IPS-18a (cell line): ENCODE data around the gene CEP57L1.
"Not testable (repeated sequence)": the region's sequence is repeated elsewhere in the genome, so short reads cannot be mapped to it uniquely, and the experiment has no call there.

Experiments
- H3K27ac ChIP-seq: one replicate; pipeline ENCODE4 v1.5.1; 2013; ENCODE audit warnings: low read length
- H3K27me3 ChIP-seq: one replicate; pipeline ENCODE4 v1.6.1; 2013; ENCODE audit warnings: mild to moderate bottlenecking, low read length; ENCODE audit not compliant: control insufficient read depth, insufficient read depth
- H3K36me3 ChIP-seq: one replicate; pipeline ENCODE4 v1.6.1; 2013; ENCODE audit warnings: low read depth, low read length; ENCODE audit not compliant: control insufficient read depth
- H3K4me1 ChIP-seq: one replicate; pipeline ENCODE4 v1.6.1; 2013; ENCODE audit warnings: low read depth, low read length; ENCODE audit not compliant: control insufficient read depth
- H3K4me3 ChIP-seq: one replicate; pipeline ENCODE4 v1.5.1; 2013; ENCODE audit warnings: low read length
- H3K9ac ChIP-seq: one replicate; pipeline ENCODE4 v1.6.1; 2013; ENCODE audit warnings: mild to moderate bottlenecking, low read length, moderate library complexity
- H3K9me3 ChIP-seq: one replicate; pipeline ENCODE4 v1.6.1; 2013; ENCODE audit warnings: low read depth, low read length; ENCODE audit not compliant: control insufficient read depth

The CEP57L1 gene

DNA sequence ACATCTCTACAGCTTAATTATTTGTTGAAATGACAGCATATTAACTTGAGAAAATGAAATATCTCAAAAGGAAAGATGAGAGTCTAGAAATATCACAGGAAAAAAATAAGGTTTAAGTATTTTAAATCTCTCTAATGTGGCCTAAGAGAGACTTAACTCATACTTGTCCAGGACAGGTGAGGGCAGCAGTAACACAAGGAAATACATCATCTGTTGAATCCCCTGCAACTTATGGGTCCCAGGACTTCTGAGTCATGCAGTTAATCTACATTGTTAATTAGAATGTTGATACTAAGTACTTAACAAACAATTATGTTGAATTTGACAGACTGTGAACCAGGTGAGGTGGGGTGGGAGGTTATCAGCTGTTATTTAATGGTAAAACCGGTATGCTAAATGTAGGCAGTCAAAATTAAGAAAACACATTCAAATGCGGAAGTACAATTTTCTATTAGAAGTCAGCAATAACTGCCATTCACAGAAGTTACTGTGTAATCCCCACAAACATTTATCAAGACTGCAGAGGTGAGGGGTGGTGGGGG is 87.9 kb downstream of the CEP57L1 start:
- Histone ChIP-seq H3K27ac (no peak overlapping the region), H3K36me3 (no peaks in the 10 kb centered on the region), H3K9ac (no peak overlapping the region), H3K4me1 (peaks cover 7% of the 10 kb centered on the region), H3K4me3 (no peak overlapping the region), H3K9me3 (no peaks in the 10 kb centered on the region), H3K27me3 (no peaks in the 10 kb centered on the region)

DNA sequence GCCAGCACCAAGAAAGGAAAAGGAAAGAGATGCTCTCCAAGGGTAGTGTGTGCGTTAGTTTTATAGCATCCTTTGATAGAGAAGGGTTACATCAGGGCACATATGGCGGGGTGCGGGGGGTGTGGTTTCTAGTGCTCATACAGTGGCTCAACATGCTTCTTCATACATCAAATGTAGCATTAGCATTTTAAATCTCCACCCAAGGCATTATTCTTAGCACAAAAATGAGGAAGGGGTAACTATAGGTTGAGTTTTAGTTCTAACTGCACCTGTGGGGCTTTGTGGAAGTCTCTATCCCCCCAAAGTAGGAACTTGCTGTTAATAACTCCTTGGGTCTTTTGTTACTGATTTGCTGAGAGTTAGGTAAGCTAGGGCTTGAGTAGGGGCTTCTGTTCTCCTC is 89.3 kb downstream of the CEP57L1 start:
- Histone ChIP-seq H3K4me1 (peaks cover 7% of the 10 kb centered on the region), H3K36me3 (no peaks in the 10 kb centered on the region), H3K9me3 (no peaks in the 10 kb centered on the region), H3K4me3 (no peak overlapping the region), H3K27me3 (no peaks in the 10 kb centered on the region), H3K9ac (no peak overlapping the region), H3K27ac (no peak overlapping the region)

DNA sequence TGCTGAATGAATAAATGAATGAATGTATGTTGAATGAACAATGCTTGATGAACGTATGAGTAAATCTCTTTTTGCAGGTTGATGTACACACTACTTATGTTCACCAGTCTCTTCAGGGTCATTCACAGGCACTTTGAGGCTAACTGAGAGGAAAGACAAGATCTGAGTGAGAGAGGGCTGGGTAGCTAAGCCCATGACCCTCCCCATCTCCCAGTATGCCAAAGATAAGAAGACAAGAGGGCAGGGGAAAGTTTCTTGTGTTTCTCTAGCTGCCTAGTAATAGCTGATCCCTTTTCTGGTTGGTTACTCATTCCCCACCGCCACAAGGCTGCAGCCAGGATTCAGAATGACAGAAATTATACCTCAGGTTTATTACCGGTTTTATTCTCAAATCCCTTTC is 90.7 kb downstream of the CEP57L1 start:
- H3K9ac ChIP-seq, result no peak overlapping the region

DNA sequence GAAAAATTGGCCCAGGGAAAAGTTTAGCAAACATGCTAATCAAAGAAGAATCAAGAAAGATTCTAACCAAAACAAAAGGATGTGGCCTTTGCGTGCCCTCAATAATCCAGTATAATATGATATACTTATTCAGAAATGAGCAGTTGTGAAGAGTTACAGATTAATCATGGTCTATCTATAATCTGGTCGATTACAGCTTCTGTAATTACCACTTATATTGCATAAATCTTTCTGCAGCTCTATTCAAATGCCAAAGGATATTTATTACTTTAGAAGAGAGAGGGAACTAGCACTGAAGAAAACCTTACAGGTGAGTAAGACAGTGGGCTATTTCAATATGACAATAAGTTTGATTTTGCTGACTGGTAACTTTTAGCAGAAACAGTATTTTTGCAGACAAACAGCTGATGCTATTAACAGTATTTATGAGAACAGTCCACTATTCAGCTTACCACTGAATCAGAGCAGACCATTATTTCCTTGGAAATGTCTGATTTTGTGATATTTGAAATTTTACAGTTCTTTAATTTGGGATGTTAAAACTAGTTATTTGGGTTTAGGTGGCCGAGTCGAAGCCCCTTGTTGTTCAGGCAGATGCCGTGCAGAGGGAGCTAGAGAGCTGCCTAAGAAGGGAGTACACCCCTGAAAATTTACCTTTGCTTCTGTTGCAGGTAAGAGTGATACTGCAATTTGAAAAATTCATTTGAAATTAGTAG is 92.2 kb downstream of the CEP57L1 start:
- H3K36me3 ChIP-seq, result no peaks in the 10 kb centered on the region
- no peak overlapping the region for H3K9ac ChIP-seq

More for the DNA sequence above, 90.7 kb downstream of the CEP57L1 start:
- no peaks in the 10 kb centered on the region for H3K36me3 ChIP-seq
- H3K27ac ChIP-seq, result no peak overlapping the region
- peaks cover under 1% of the 10 kb centered on the region for H3K9me3 ChIP-seq
- no peak overlapping the region for H3K4me3 ChIP-seq
- H3K4me1 ChIP-seq, result peaks cover 7% of the 10 kb centered on the region
- no peaks in the 10 kb centered on the region for H3K27me3 ChIP-seq

DNA sequence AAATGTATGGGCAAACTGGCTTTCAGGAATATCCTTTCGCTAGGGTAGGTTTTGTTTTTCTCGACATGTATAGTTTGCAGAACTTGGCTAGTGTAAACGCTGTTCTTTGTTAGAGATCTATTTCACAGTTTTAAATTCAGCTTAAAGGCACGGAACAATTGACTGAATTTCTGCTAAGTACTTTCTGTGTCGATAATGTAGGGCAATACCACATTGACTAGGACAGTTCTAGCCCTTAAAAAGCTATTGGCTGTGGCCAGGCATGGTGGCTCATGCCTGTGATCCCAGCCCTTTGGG is 92.8 kb downstream of the CEP57L1 start:
- Histone ChIP-seq H3K27me3 (no peaks in the 10 kb centered on the region), H3K36me3 (no peaks in the 10 kb centered on the region), H3K27ac (no peak overlapping the region), H3K4me3 (no peak overlapping the region), H3K9me3 (peaks cover 6% of the 10 kb centered on the region), H3K9ac (no peak overlapping the region), H3K4me1 (peaks cover 7% of the 10 kb centered on the region)

More for the DNA sequence above, 92.2 kb downstream of the CEP57L1 start:
- H3K27ac ChIP-seq, result no peak overlapping the region
- peaks cover 7% of the 10 kb centered on the region for H3K4me1 ChIP-seq
- H3K4me3 ChIP-seq, result no peak overlapping the region
- H3K9me3 ChIP-seq, result peaks cover 6% of the 10 kb centered on the region
- H3K27me3 ChIP-seq, result no peaks in the 10 kb centered on the region

DNA sequence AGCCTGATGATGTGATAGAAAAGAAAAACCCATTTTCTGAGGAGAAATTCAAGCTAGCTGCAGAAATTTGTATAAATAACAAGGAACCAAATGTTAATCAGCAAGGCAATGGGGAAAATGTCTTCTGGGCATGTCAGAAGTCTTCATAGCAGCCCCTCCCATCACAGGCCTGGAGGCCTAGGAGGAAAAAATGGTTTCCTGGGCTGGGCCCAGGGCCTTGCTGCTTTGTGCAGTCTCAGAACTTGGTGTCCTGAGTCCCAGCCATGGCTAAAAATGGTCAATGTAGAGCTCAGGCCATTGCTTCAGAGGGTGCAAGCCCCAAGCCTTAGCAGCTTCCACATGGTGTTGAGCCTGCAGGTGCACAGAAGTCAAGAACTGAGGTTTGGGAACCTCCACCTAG is 96.1 kb downstream of the CEP57L1 start:
- H3K9ac ChIP-seq, H3K27me3 ChIP-seq, H3K36me3 ChIP-seq, H3K9me3 ChIP-seq, H3K4me3 ChIP-seq, H3K4me1 ChIP-seq, H3K27ac ChIP-seq: not testable (repeated sequence)

DNA sequence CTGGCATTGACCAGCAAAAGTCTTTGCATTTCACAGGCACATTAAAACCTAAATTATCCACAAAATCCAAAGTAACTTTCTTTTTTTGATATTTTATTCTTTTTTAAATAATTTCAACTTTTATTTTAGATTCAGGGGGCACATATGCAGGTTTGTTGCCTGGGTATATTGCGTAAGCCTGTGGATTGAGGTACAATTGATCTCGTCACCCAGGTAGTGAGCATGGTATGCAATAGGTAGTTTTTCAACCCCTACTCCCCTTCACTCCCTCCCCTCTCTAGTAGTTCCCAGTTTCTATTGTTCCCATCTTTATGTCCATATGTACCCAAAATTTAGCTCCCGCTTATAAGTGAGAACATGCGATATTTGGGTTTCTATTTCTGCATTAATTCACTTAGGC is 97.6 kb downstream of the CEP57L1 start:
- peaks cover 6% of the 10 kb centered on the region for H3K9me3 ChIP-seq
- no peak overlapping the region for H3K4me3 ChIP-seq
- no peaks in the 10 kb centered on the region for H3K27me3 ChIP-seq
- H3K36me3 ChIP-seq, result no peaks in the 10 kb centered on the region
- no peak overlapping the region for H3K9ac ChIP-seq
- H3K4me1 ChIP-seq, result no peaks in the 10 kb centered on the region
- no peak overlapping the region for H3K27ac ChIP-seq

DNA sequence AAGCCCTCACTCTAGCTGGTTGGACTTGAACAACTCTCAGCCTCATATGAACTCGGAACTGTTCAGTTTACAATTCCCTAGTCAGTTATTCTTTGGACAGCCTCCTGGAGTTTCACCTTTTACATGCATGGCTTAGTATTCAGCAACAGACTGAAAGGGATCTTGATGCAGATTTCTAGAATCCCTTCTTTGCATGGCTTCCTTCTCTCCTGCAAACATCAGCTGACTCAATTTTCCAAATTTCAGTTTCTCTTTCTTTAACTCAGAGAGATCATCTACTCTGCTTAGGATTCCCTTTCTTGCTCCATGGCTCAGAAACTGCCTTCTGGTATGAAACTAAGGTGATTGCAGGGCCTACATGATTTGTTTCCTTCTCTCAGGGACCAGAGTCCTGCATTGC is 99.6 kb downstream of the CEP57L1 start:
- no peak overlapping the region for H3K4me3 ChIP-seq
- no peaks in the 10 kb centered on the region for H3K27me3 ChIP-seq
- H3K4me1 ChIP-seq, result no peaks in the 10 kb centered on the region

DNA sequence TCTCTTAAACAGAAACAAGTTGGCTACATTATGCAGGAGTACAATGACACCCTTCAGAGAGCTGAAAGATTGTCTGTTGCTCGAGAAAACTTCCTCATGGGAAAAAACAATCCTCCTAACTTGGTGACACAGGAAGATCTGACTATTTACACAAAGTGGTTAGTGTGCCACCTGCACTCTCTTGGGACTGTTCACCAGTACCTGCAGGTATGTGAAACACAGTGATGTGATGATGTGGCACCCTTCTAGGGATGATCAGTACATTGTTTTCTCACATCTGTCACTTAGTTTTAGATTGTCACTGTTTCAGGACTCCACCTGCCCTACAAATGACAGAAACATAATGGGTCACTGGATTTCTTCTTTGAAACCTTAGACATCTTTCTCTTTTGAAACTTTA is 101.8 kb downstream of the CEP57L1 start:
- Histone ChIP-seq H3K36me3 (no peaks in the 10 kb centered on the region), H3K4me3 (no peak overlapping the region), H3K9me3 (no peaks in the 10 kb centered on the region), H3K4me1 (no peaks in the 10 kb centered on the region), H3K27ac (no peak overlapping the region), H3K27me3 (no peaks in the 10 kb centered on the region), H3K9ac (no peak overlapping the region)

More for the DNA sequence above, 99.6 kb downstream of the CEP57L1 start:
- H3K9me3 ChIP-seq, result peaks cover 6% of the 10 kb centered on the region
- no peaks in the 10 kb centered on the region for H3K36me3 ChIP-seq
- no peak overlapping the region for H3K27ac ChIP-seq
- H3K9ac ChIP-seq, result no peak overlapping the region

DNA sequence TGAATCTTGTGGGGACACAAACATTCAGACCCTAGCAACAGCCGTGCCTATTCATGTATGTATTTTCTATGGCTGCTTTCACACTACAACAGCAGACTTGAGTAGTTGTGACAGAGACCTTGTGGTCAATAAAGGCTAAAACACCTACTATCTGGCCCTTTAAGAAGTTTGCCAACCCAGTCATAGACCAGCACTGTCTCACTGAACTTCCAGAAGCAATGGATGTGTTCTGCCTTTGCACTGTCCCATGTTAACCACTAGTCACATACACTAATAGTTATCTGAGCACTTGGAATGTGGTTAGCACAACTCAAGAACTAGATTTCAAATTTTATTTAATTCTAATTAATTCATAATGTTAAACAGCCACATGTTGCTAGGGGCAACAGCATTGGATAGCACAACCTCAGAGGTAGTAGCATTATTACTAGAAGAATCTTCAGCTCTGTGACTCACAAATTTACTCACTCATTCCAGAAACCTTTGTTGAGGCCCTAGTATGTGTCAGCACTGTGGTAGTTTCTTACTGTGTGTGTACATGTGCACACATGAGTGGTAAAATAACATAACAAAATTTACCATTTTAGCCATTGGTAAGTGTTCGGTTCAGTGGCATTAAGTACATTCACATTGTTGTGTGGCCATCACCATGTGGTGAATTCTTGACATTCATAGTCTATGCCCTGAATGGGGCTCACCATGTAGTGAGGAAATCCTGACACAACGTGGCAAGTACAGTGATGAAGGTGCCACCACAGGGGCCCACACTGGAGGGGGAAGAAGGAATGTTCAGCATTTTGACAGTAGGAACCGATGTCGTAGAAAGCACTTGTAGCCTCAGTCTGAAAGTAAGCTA is 107.3 kb downstream of the CEP57L1 start:
- no peaks in the 10 kb centered on the region for H3K36me3 ChIP-seq

DNA sequence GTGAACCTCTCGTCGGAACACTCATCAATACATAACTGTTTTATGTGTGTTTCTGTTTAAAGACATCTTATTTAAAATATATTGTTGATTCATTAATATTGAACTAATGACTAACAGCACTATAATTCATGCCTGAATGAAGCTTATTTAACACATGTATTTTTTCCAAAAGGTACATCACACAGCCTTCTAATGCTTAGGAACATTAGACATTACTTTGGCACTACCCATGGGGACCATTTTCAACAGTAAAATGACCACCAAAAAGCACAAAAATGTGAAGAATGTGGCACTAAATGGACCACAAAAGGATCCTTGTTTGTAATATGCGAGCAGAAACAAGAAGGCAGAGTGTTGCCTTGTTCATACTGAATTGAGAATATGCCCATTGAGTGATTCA is 109.2 kb downstream of the CEP57L1 start:
- Histone ChIP-seq H3K9ac (no peak overlapping the region), H3K4me1 (no peaks in the 10 kb centered on the region), H3K9me3 (no peaks in the 10 kb centered on the region), H3K27ac (no peak overlapping the region), H3K4me3 (no peak overlapping the region), H3K27me3 (no peaks in the 10 kb centered on the region), H3K36me3 (no peaks in the 10 kb centered on the region)

More for the DNA sequence above, 107.3 kb downstream of the CEP57L1 start:
- H3K9ac ChIP-seq, result no peak overlapping the region
- H3K4me1 ChIP-seq, result no peaks in the 10 kb centered on the region
- no peaks in the 10 kb centered on the region for H3K9me3 ChIP-seq
- H3K4me3 ChIP-seq, result no peak overlapping the region
- no peaks in the 10 kb centered on the region for H3K27me3 ChIP-seq
- H3K27ac ChIP-seq, result no peak overlapping the region
